GM21390 (cell line): ENCODE results near the gene DKK3.

Experiments used
- ATAC-seq: cut with Tn5 transposase; IDR thresholded peaks from one replicate; pipeline ENCODE4 v1.9.1; 2021; ENCODE audit not compliant: unreplicated experiment

Gene DKK3

DNA sequence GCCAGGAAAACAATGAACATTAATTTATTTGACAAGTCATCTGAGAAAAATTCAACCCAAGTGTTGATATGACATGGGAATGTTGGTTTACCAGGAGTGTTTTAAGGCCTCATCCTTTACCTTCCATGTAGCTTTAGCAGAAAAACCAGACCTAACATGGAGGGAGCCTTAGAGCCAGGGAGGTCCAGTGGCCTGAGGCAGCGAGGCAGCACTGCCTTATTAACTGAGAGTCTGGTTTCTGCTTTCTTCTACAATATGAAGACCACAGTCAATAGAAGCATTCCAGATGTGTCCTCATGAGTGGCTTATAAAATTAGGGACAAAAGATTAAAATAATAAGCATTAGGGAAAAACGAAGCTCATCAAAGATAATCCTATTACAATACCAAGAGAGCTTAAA lies 61.5 kb downstream of the DKK3 start:
- no peak for ATAC-seq

DNA sequence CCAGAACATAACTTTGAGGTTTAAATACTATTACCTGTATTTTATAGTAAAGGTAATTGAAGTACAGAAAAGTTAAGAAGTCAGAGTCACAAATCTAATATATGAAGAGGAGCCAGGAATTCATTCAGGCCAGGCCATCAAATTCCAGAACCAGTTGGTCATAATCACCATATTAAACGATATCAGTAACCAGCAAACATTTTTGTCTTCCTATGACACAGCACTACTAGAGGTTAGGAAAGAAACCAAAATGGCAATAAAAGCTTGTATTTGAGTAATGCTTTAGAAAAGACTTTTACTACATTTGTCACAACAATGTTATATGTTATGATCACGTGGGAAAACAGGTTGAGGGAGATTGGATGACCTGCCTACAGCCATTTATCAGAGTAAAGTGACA lies 62.2 kb downstream of the DKK3 start:
- ATAC-seq = no peak

DNA sequence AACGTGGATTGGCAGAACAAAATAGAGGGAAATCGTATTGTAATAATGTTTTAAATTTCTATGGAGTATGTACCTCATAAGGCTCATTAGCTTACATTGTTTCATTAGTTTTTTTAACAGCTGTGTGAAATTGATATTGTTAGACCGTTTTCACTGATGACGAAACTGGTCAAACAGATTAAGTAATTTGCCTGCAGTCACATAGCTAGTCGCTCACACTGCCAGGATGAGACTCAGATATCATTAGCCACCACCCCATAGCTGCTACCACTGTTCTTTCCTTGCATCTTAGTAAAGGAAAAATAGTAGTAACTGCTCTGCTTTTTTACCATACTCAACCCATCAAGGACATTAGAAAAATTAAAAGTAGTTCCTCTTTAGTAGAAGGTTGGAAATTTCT lies 64.0 kb downstream of the DKK3 start:
- ATAC-seq = no peak

DNA sequence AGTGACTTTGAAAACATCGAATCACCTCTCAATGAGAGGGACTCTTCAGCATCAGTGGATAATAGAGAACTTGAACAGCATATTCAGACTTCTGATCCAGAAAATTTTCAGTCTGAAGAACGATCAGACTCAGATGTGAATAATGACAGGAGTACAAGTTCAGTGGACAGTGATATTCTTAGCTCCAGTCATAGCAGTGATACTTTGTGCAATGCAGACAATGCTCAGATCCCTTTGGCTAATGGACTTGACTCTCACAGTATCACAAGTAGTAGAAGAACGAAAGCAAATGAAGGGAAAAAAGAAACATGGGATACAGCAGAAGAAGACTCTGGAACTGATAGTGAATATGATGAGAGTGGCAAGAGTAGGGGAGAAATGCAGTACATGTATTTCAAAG lies 65.8 kb downstream of the DKK3 start:
- ATAC-seq = no peak

- ATAC-seq = no peak
Observed at GRCh38 chr11:11940551-11940950, 67.9 kb downstream of the DKK3 start.

DNA sequence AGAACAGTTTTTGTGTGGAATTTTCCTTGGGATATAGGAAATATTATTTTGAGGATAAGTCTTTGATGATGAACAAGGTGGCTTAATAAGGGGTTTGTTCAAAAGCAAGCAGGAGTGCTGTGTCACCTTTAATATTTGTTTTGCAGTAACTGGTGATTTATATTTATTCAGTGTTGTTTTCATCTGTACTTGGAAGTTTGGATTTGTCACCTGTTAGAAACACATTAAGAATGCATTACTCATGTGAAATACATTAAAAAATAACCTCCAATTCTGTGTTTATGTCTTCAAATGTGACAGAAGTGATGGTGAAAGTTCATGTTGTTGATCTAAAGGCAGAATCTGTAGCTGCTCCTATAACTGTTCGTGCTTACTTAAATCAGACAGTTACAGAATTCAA lies 70.5 kb downstream of the DKK3 start:
- ATAC-seq = no peak

DNA sequence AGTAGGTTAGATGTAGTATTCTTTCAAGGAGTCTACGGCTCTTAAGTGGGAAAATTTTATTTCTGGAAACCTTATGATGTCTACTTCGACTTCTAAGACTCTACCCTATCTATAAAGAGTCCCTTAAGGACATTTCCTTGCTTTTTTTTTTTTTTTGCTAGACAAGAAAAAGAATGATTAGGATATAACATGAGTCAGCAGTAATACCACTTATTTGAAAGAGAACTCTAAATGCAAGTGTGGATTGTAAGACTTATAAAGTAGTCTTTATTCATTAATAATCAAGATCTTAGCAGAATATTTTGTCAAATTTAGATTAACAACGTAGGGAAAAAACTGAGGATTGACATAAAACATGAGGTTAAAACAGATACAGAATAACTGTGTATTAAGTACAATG lies 71.0 kb downstream of the DKK3 start:
- no peak for ATAC-seq

DNA sequence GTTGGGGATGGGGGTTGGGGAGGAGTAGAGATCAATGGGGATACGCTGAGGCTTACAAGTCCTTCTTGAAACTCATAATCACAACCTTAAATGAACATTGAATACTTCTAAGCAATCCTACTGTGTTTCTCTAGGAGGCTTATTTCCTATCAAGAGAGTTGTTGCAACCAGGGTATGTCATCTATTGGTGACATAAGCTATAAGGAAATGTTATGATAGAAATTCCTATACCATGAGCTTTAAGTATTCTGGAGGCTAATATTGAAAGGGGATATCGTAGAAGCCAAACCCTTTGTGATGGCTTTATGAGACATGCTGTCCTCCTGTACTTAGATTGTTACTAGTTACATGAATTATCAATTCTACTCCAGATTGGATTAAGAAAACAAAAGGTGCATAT lies 72.9 kb downstream of the DKK3 start:
- ATAC-seq = no peak

DNA sequence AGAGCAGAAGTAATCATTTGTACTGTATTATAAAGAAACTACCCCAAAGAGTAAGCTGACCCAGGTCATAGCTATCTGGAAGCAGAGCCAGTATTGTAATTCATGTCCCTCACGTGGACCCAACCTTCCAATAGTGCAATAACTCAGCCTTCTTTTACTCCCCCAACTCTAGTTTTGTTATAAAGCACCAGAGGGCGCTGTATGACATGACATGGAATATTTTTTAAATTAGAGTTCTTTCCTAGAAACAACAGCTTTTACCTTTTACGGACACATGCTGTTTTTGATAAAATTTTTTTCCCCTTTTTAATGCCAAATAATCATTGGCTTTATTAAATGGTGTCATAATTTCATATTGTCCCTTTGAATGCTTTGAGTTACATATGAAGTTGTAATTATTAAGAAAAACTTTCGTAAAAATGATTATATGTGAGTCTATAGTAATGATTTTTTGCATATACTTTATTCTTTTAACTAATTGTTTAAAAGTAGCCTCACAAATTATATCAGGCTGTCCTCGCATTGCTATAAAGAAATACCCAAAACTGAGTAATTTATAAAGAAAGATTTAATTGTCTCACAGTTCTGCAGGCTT lies 76.9 kb downstream of the DKK3 start:
- no peak for ATAC-seq

- no peak for ATAC-seq
Observed at GRCh38 chr11:11929920-11930319, 78.5 kb downstream of the DKK3 start.

DNA sequence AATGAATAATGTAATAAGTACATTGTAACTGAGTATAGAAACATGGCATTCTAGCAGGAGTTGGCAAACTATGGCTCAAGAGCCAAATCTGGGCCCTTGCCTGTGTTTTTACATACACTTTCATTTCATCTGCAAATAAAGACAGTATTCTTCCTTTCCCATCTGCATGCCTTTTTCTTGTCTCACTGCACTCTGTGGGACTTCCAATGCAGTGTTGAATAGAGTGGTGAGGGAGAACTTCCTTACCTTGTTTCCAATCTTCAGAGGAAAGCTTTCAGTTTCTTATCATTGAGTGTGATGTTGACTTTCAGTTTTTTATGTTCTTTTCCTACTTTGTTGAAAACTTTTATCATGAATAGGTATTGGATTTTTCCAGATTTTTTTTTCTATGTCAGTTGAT lies 84.6 kb downstream of the DKK3 start:
- no peak for ATAC-seq

- no peak for ATAC-seq
Observed at GRCh38 chr11:11916981-11917399, 91.4 kb downstream of the DKK3 start.

- ATAC-seq = no peak
Observed at GRCh38 chr11:11915625-11916024, 92.8 kb downstream of the DKK3 start.

DNA sequence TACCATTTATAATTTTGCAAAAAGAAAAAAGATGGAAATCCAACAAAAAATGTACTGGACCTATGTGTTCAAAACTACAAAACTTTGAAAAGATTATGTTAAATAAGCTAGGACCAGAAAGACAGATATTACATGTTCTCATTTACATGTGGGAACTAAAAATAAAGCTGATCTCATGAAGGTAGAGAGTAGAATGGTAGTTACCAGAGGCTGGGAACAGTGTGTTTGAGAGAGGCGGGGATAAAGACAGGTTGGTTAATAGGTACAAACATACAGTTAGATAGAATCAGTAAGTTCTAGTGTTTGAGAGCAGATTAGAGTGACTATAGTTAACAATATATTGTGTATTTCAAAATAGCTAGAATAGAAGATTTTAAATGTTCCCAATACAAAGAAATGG lies 95.0 kb downstream of the DKK3 start:
- ATAC-seq = no peak
